Mammary epithelial cell (primary cell): ENCODE data around the gene SH3BGRL3.
"Not testable (repeated sequence)": the region's sequence is repeated elsewhere in the genome, so short reads cannot be mapped to it uniquely, and the experiment has no call there.

Experiments
- EZH2 ChIP-seq: IDR thresholded peaks from 2 replicates; pipeline ENCODE4 v1.6.1; 2012; ENCODE audit warnings: low read length, inconsistent platforms, borderline replicate concordance
- TF ChIP-seq, protein P1 (sequence below), 2 donors: IDR thresholded peaks in 1 of 2; conservative IDR thresholded peaks in 1 of 2; 2 replicates each; pipeline ENCODE4 v1.5.1; 2011 to 2012; ENCODE audit warnings: inconsistent platforms in 2 of 2, low read length in 2 of 2, mild to moderate bottlenecking in 2 of 2, control low read depth in 1 of 2, low read depth in 1 of 2; ENCODE audit not compliant: insufficient read depth in 1 of 2; ENCODE audit errors: extremely low read depth in 1 of 2

DNA sequence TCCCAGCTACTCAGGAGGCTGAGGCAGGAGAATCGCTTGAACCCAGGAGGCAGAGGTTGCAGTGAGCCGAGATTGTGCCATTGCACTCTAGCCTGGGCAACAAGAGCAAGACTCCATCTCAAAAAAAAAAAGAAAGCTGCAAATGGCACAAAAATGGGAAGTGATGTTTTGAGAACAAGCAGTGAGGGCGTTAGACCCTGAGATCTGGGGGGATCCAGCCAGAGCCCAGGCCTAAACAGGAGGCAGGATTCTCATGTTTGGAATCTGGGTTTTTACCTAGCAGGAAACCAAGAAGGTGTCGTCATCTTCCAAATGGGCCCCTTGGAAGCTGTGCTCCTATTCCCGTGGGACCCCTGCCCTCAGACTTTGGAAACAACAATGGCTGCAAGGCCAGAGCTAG lies 12.8 kb downstream of the SH3BGRL3 start:
- TF ChIP-seq, protein P1, sequence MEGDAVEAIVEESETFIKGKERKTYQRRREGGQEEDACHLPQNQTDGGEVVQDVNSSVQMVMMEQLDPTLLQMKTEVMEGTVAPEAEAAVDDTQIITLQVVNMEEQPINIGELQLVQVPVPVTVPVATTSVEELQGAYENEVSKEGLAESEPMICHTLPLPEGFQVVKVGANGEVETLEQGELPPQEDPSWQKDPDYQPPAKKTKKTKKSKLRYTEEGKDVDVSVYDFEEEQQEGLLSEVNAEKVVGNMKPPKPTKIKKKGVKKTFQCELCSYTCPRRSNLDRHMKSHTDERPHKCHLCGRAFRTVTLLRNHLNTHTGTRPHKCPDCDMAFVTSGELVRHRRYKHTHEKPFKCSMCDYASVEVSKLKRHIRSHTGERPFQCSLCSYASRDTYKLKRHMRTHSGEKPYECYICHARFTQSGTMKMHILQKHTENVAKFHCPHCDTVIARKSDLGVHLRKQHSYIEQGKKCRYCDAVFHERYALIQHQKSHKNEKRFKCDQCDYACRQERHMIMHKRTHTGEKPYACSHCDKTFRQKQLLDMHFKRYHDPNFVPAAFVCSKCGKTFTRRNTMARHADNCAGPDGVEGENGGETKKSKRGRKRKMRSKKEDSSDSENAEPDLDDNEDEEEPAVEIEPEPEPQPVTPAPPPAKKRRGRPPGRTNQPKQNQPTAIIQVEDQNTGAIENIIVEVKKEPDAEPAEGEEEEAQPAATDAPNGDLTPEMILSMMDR (conservative IDR thresholded peaks at IDR 0.05 in 1 of 2, IDR thresholded peaks at IDR 0.05 in 1 of 2; ENCODE audit: extremely low read depth in 1 of 2, insufficient read depth in 1 of 2, low read depth in 1 of 2, low read length in 2 of 2), result not testable (repeated sequence)
- not testable (repeated sequence) for TF ChIP-seq EZH2
